DMS53 (cell line): ENCODE data around the gene PCGF2.
A peak's percentile ranks its signal among the peaks of the same experiment; 100 is the strongest.

Source experiments
- DNase-seq: peaks from one replicate; lab custom pipeline; 2025; lab: John Stamatoyannopoulos, UW

PCGF2 gene

DNA sequence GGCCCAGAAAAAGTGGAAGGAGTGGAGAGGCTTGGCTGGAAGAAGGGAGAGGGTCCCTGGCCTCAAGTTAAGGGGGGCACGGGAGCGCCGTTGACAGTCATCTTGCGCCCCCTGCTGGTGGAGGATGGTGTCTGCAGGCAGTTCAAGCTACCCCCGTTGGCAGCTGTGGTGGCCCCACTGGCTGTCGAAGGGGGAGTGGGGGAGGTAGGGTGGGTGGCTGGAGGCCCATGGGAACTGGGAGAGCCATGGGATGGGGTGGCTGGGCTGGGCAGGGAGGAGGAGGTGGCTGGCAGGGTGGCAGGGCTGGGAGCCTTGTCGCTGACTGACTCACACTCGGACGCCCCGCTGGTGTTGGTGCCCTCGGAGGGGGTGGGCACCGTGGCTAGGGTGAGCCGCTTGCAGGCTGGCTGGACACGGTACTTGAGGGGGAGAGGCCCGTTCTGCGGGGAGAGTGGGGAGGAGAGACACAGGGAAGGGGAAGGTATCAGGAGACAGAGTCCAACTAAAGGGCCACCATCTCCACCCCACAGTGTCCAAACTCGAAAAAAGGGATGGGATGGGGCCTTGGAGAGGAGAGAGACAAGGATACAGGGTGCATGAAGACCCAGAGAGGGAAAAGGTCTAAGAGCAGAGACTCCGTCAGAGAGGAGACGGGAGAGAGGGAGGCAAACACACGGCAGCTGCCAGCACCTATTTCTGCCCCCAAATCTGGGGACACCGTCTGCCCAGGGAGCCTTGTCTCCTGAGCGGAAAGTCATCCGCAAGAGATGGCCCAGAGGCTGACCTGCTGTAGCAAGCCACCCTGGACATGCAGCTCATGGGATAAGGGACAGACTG, 12.8 kb downstream of the PCGF2 start:
- no peak for DNase-seq

DNA sequence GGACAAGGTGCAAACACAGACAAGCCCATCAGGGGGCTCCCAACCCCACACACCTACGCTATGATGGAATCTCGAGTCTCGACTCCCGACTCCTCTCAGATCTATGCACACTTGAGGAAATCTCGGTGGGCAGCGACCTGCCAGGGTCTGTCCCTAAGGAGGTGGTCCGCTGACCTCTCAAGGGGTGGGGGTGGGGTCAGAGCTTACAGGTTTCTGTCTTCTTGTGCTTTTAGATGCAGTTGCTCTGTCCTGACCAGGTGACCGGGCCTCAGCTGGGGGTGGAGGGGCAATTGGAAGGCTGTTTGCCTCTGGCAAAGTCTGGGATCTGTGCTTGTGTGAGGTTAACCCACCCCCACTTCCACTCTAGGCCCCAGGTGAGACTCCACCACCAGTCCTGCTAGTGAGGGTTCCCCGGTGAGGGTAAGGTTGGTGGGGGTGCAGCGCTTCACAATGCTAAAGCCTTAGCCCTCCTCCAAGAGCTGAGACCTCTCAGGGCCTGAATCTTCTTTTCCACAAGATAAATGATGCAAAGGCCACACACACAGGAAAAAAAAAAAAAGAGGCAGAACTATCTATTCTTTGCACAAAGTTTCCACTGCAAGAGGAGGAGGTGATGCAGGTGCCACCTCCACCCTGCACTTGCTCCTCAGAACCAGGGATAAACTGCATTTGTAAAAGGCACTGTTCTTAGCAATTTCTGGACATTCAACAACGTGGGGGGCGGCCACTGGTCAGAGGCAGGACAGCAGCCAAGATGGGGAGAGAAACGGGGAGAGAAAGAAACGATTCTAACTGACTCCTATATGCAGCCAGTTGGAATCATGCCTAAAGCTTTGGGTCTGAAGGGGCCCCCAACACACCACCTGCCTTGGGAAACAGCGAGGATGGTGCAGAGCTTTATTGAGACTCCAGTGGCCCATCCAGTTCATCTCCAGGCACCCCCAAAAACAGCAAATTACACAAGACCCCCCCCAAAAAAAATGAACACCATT, 13.9 kb downstream of the PCGF2 start:
- no peak for DNase-seq

DNA sequence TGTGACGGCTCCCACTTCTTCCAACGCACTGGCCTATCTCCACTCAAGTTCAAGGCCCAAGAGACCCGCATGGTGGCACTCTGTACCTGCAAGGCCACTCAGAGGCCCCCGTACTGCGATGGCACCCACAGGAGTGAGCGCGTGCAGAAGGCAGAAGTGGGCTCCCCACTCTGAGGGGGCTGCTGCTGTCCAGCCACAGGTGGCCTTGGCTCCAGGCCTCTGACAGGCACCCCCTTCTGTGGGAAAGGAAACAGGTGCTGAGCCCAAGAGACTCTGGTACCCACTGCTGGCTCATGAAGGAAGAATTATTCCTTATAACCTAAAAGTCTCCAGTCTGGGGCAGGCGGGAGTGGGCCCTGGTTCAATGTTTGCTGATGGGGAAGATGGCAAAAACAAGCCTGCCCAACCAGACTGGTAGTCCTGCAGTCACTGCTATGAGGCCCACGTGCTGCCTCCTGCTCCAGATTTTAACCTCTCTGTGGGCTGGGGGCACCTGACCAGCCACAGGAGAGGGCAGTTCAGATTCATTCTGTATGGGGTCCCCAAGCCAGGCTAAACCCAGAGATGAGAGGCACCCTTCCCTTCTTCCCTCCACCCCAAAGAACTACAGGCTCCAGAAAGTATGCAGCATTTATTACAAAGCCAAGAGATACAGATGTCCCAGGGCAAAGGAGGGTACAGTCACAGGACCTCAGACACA, 14.7 kb downstream of the PCGF2 start:
- no peak for DNase-seq

DNA sequence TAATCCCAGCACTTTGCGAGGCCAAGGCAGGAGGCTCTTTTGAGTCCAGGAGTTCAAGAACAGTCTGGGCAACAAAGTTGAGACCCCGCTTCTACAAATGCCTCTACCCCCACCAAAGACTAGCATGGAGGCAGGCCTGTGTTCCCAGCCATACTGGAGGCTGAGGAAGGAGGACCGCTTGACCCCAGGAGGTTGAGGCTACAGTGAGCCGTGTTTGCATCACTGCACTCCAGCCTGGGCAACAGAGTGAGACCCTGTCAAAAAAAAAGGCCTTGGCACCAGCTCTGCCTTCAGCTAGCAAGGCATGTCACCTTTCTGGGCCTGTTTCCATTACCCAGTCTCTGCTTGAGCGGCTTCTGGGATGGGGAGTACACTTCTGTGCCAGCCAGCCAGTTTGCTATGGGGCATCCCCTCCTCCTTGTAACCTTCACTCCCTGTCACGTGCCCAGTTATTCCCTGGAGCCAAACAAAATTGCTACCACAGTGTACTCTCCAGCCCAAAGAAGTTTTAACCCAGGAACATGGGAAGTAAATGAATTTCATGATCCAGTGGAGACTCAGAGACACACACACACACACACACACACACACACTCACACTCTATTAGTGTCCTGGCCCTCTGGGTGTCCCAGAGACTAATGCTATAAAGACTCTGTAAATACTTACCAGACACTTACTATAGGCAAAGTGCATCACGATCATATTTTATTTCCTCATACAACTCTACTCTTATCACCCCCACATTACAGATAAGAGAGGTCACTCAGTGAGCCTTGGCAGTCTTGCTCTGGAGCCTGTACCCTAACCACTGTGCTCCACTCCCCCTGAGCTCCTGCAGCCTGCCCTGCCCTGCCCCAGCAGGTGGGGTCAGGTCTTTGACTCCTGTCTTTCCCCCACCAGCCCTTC, 15.5 kb downstream of the PCGF2 start:
- DNase-seq: no peak

DNA sequence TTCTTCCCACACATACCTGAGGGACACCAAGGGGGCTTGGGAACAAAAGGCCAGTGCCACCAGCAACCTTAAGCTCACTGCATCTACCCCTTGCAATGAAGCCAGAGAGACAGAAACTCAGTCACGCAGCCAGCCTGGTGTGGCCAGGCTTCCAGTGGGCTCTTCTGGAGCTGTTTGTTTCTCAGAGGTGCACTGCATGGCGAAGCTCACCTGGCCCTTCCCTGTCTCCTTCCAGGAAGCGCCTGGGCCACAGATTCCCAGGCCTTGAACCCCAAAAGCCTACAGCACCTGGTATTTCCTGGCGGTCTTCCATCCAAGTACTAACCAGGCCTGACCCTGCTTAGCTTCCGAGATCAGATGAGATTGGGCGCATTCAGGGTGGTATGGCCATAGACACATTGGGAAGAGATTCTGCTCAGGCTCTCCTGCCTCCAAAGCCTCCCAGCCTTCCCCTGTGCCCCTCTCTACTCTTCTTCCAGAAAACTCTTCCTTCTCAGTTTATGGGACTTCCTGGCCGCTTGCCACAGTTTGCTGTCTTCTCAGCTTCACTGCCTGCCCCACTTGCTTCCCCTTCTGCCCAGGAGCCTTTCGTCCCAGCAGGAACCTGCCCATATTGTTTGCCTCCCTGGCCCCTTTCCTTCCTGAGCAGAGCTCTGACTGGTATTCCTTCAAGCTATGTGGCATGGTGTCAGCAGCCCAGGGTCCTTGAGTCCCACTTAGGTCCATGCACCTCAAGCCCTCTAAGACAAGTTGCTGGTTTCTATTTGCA, 16.4 kb downstream of the PCGF2 start:
- DNase-seq: no peak

DNA sequence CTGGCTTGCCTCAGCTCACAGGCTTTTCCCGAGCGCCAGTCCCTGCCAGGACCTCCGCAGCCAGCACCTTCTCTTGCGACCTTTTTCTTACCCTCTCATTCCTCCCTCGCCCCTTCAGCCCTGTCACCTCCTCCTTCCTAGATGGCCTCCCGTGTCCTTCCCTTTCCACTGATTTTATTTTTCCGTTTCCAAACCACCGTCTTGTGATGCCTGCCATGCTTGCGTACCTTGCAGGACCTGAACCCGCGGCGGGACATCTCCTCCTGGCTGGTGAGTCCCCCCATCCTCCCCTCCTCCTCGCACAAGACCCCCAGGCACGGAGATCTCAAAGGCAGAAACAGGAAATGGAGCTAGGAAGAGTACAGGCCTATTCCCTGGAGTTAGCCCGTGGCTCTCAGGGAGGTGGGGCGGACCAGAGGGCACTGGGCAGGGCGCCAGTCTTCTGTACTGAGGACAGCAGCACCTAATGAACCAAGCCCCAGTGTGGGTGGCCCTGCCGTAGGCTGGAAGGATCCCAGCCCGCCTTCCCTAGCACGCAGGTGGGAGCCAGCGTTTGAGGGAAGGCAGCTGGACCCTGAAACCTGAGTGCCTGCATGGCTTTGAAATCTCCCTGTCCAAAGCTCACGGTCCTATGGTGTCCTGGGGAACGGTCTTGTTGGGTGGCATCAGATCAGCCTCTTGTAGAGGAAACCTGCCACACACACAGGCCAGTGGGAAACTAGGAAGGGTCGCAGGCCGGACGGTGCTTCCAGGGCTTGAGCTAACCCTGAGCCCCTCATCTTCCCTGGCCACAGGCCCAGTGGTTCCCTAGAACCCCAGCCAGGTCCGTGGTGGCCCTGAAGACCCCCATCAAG, 17.4 kb downstream of the PCGF2 start:
- peak; percentile 57 for DNase-seq

DNA sequence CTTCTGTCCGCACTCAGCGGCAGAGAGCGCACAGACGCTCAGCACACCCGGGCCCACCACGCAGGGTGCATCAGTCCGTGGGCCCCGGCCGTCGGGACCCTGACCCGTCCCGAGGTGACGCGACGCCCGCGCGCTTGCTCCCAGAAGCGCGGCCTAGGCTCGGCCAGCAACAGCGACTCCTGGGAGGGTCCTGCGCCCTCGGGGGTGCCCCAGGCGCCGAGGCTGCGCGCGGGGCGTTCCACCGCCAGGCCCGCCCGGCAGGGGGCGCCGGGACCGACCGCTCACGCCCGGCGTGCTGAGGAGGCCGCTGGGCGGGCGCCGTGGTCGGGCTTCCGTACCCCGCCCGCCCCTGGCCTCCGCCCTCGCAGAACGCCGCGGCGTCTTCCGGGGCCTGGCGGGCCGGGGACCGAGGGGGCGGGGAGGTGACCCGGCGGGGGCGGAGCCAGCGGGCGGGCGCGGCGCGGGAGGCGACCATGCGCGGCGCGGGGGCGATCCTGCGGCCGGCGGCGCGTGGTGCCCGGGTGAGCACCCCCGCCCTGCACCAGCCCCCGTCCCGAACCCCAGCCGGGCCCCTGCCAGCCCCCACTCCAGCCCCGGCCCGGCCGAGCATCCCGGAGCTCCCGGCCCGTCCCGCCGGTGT, 18.1 kb downstream of the PCGF2 start, which contains the start of gene CISD3:
TSS of gene CISD3 (plus strand) at position 456 of the 640 bp plus-strand sequence. CDS start at position 474, 18 bp downstream.
- peak; percentile 85 for DNase-seq

DNA sequence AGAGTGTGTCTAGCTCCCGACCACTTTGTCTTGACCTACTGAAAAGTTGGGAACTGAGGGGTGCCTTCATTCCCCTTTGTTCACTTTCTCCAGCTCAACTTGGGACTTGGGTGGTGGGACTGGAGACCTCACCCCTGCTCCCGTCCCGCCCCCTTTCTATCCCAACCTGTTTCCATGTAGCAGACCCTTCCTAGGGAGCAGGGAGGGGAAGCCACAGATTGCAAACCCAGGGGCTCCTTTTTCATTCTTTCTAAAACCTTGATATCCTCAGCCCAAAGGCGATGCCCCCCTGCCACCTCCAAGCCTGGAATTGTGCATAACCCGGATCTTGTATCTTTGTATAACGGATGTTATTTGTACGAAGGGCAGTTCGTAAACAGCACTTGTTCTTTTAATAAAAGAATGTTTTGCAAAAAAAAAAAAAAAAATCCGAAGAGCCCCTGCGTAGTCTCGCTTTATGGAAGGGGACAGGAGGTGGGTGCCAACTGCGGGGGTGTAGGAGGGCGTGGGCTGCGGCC, 18.7 kb downstream of the PCGF2 start:
- no peak for DNase-seq

DNA sequence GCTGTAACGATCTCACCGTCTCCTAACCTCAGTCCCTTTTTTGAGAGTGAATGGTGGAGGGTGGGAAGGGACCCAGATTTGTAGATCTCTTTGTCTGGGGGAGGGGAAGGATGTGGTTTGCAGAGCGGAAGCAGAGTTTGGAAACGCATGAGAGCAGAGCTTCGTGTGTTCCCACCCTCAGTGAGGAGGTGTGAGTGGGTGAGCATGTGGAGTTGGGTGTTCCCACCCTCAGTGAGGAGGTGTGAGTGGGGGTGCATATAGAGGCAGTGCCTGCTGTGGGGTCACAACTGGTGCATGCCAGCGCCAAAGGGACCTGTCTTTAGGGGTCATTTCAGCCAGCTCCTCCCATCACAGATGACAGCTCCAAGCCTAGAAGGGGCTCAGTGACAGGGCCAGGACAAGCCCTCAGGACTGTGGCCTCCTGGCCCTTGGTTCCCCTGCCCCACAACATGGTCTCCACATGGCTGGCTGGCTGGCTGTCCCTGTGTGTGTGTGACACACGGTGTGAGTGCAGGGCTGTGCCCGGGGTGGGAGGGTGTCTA, 19.8 kb downstream of the PCGF2 start:
- no peak for DNase-seq

DNA sequence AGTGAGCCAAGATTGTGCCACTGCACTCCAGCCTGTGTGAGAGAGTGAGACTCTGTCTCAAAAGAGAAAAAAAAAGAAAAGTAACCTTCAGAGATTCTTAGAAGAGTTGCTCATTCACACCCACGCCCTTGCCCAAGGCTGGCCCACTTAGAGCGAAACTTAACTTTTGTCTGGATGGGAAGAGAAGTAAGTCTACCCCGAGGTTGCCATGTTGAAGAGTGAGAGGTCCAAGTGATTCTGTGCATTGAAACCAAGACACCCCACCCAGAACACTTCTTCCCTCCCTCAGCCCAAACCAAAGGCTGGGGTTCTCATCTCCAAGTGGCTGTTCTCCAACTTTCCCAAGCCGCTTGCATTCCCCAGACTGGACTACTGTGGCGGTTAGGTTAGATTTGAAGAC, 20.4 kb downstream of the PCGF2 start:
- DNase-seq: no peak

DNA sequence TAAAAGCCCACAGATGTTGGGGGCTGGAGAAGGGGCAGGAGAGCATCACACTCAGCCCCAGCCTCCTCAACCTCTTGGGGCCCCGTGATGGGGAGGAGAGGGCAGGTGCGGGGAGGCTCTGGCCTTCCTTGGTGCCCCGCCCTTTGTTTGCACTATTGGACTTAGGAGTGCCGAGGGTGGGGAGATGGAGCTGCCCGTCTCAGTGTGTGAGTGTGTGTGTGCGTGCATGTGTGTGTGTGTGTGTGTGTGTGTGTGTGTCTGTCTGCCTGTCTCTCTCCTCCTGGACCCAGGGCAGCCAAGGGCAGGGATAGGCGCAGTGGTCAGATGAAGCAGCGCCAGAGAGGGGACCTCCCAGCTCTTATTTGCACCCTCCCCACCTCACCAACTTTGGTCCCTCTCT, 22.0 kb downstream of the PCGF2 start:
- DNase-seq: peak; percentile 63

DNA sequence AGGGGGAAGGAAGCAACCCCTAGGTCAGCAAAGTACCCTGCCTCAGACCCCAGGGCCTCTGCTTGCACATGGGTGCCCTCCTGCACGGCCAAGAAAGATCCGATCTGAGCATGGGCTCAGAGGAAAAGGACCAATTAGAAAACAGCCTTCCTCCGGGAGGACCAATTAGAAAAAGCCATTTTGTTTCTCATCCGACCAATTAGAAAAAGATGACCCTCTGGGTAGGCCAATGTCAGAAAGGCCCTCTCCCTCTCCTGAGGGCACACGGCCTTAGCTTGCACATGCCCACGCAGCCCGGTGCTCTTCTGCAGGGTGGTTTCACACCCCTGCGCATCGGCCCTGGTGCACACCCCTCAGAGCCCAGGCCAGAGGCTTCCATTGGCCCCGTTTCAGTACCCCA, 23.1 kb downstream of the PCGF2 start:
- peak; percentile 46 for DNase-seq

DNA sequence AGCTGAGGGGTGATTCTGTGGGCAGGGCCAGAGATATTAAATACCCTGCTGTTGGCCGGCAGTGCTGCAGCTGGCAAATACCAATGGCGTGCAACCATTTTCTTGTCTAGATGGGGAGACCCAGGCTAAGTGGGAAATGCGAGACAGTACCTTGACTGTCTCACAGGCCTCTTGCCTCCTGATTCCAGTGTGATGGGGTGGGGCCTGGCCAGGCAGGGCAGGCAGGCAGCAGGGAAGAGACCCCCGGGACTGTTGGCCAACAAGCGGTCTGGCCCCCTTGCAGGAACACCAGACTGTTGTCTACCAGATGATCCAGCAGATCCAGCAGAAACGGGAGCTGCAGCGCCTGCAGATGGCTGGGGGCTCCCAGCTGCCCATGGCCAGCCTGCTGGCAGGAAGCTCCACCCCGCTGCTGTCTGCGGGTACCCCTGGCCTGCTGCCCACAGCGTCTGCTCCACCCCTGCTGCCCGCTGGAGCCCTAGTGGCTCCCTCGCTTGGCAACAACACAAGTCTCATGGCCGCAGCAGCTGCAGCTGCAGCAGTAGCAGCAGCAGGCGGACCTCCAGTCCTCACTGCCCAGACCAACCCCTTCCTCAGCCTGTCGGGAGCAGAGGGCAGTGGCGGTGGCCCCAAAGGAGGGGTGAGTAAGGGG, 23.7 kb downstream of the PCGF2 start:
- peak; percentile 75 for DNase-seq

DNA sequence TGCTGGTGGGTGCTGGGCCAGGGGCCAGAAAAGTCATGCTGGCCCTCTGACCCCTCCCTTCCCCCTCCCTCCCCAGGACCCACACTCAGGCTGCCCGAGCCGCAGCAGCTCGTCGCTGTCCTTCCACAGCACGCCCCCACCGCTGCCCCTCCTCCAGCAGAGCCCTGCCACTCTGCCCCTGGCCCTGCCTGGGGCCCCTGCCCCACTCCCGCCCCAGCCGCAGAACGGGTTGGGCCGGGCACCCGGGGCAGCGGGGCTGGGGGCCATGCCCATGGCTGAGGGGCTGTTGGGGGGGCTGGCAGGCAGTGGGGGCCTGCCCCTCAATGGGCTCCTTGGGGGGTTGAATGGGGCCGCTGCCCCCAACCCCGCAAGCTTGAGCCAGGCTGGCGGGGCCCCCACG, 26.3 kb downstream of the PCGF2 start:
- DNase-seq: no peak

DNA sequence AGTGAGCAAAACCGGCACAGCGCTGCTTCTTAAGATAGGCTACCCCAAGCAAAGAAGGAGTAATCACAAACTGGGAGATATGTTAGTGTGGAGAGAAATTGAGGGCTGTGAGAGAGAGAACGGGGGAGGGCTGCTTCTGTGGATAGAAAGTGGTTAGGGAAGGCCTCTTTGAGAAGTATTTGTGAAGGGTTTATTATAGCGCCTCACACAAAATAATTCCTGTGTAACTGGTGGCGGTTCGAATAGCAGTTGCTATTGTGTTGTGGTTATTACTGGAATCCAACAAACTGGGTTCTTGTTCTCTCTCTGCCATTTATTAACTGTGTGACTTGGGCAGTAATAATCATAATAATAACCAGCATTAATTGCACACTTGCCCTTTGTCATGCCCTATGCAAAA, 27.2 kb downstream of the PCGF2 start:
- no peak for DNase-seq

DNA sequence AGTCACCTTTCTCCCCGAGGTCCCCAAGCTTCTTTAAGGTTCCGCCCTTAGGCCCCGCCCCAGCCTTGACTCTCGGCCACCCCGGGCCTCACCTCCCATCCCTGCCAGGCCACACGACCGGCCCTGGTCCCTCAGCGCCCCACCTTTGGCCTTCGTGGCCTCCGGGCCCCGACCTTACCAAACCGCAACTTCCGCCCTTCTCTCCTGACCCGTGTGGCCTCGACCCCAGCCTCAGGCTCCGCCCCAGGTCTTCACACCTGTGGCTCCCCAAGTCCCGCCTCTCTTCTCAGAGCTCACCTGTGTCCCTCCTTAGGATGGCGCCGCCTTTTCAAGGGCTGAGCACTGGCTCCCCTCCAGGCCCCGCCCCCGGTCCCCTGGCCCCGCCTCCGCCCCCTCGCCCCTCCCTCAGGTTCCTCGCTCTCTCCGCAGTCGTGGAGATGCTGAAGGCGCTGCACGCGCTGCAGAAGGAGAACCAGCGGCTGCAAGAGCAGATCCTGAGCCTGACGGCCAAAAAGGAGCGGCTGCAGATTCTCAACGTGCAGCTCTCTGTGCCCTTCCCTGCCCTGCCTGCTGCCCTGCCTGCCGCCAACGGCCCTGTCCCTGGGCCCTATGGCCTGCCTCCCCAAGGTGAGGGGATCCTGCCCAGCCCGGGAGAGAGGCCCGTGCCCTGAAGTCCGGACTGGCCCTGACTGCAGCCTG, 28.0 kb downstream of the PCGF2 start:
- DNase-seq: peak; percentile 16

DNA sequence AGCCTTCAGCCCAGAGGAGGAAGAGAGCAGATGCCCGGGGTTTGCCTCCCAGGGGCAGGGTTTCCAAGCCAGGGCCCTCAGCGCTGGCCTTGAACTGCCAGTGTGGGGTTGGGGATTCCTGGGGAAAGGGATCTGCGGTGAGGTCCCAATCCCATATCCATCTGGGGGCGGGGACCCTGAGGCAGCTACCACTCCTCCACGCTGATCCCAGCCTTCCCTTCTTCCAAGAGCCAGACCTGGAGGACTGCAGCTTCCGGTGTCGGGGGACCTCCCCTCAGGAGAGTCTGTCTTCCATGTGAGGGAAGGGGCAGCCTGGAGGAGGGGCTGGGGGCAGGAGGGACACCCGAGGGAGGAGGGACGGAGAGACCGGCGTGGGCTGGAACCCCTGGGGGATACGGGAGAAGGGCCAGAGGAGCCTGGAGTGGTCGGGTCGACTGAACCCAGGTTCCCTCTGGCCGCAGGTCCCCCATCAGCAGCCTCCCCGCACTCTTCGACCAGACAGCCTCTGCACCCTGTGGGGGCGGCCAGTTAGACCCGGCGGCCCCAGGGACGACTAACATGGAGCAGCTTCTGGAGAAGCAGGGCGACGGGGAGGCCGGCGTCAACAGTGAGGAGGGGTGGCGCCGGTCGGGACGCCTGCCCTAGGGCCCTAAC, 28.7 kb downstream of the PCGF2 start:
- no peak for DNase-seq
